IPS DF 19.7 (cell line): ENCODE data around the gene CHERP.

Source experiments
- DNase-seq: peaks from one replicate; pipeline ENCODE4 v3.0.0-alpha.2; 2013; ENCODE audit warnings: low read depth, low spot score

The CHERP gene

GRCh38 chr19:16542910-16543472, 754 bp upstream of the CHERP start:
- DNase-seq = no peak

- DNase-seq = no peak
Observed at GRCh38 chr19:16541526-16542044, 652 bp downstream of the CHERP start.

DNA sequence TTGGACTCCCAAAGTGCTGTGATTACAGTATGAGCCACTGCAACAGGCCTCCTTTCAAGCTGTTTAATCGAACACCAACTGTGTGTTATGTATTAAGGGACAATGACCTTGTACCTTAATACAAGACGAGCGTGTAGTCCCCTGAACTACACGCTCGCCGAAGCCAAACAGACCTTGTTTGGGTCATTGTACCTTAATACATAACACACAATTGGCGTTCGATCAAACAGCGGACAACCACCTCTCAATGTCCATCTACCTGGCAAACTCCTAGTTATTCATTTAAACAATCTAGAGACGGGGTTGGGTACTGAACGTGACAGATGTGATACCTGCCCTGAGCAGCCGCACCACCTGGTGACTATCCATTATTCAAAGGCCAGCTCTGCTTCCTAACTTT, 1.3 kb downstream of the CHERP start:
- DNase-seq = no peak

DNA sequence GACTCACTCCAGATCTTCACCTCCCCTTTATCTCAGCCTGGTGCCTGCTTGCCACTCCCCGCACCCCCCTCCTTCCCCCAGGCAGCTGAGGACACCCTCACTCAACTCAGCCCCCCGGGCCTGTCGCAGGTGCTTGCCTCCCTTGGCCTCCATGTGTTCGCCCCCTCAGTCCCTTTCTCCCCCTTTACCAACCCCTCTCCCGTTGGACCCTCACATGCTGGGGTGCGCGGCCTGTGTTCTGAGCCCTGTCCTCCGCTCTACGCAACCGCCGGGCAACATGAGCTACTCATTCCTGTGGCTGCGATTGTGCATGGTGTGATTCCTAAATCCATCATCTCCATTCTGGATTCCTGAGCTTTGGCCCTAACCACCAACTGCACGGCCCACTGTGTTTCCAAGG, 5.1 kb downstream of the CHERP start:
- DNase-seq = no peak

GRCh38 chr19:16536130-16536529, 6.1 kb downstream of the CHERP start:
- no peak for DNase-seq

DNA sequence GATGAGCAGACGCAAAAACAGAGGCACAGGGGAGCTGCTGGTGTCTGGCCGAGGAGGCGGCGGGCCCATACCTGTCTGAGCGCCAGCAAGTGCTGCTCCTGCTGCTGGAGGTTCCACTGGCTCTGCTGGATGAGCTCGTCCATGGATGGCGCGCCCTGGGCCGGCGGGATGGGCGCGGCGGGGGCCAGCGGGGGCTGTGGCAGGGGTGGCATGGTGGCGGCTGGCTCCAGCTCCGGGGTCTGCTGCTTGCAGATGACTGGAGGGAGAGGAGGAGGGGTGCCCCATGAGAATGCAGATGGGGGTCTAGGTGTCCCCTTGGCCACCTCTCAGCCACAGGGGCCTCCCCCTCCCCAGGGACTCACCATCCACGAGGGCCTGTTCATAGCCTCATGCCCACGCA, 6.9 kb downstream of the CHERP start:
- no peak for DNase-seq

DNA sequence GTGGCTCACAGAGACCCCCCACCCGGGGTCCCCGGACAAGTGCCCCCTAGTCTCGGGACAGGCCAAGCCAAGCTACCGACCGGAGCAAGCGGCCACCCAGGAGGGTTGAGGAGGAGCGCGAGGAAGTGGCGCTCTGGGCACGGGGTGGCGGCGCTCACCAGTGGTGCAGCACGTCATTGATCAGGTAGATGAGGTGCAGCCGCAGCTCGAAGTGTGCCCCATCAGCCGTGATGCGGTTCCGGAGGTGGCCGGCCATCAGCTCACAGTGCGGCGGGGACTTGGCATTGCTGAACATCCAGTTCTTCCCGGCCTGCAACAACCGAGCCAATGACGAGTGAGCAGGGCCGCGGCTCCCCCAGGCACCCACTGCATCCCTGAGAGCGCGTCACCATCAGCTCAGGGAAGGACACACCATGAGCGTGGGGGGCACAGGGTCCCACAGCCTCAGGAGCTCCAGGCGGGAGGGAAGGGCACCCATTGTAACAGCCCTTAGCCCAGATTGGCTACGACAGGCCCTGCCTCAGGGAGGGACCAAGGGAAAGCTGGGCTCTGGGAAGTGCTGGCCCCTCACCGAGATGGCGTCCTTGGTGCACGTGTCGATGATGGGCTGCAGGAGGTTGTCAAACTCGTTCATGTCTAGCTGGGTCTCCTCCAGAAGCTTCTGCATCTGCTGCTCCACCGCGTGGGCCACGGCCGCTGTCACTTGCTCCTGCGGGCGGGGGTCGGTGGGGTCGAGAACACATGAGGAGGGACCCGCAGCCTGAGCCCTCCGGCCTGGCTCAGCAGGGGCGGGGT, 9.6 kb downstream of the CHERP start:
- no peak for DNase-seq

DNA sequence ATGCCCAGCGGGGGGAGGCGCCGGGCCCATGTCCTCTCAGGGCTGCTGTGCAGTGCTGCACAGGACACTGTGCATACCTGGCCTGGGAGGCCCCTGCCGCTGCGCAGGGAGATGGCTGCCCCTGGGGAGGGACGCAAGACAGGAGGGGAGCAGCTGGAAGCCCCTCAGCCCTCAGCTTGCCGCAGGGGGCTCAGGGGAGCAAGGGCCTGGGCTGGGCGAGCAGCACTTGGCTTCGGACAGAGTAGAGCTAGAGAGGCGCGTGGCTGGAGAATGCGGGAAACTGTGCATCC, 10.9 kb downstream of the CHERP start:
- no peak for DNase-seq

DNA sequence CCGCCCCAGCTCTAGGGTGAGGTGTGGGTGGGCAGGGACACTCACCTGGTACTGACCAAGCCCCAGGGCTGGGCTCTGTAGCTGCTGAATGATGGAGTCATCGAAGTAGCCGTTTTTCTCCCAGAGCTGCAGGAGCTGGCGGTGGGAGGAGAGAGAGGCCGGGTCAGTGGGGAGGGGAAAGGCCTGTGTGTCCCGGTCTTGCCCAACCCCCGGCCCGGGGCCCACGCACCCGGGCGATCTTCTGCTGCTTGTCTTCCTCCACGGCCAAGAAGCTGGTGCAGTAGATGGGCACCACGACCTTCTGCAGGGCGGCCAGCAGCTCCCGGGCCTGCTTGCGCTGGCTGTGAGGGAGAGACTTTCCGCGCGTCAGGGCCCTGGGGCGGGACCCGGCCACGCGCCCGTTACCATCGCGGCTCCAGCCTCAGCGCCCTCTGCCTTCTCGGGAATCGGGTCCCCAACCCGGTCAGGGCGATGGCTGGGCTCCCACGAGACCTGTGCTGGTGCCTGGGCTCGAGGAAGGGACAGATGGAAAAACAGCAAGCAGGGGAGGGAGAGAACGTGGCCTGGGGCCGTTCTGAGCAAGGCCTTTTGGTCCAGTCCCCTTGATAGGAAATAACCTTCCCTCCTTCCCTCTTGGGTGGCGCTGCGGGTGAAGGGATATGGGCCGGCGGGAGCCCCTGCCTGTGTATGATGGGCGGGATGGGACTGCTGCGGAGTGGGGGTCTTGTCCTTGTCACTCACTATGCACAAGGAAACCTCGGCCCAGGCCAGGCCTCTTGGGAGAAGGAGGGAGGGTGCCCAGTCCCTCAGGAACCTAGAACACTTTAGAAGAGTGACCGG, 11.5 kb downstream of the CHERP start:
- no peak for DNase-seq

GRCh38 chr19:16529466-16530144, 12.6 kb downstream of the CHERP start:
- DNase-seq = no peak

GRCh38 chr19:16527971-16528521, 14.2 kb downstream of the CHERP start:
- no peak for DNase-seq

DNA sequence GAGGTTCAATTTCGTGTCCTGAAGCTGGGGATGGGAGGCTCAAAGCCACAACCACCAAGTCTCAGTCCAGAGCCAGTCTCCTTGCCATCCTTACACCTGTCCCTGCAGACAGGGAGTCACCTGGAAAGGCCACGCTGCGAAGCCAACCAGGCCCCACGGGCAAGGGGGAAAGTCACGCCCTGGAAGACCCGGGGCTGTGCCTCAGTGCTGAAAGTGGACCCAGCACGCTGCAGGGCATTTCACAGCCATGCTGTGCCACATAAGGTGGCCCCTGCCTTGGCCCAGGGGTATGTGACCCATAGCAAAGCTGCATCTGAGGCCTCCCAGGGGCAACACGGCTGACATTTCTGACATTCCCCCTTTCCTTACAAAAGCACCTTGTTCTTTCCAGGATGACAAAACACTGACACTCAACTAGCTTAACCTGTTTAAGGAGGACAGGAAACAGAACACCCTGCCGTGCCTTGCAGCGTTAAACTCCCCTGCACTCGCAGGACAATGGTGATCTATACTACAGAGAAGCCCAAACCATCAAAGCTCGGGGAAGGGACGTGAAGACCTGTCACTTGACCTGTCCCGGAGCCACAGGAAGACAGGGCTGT, 14.8 kb downstream of the CHERP start:
- DNase-seq = no peak

DNA sequence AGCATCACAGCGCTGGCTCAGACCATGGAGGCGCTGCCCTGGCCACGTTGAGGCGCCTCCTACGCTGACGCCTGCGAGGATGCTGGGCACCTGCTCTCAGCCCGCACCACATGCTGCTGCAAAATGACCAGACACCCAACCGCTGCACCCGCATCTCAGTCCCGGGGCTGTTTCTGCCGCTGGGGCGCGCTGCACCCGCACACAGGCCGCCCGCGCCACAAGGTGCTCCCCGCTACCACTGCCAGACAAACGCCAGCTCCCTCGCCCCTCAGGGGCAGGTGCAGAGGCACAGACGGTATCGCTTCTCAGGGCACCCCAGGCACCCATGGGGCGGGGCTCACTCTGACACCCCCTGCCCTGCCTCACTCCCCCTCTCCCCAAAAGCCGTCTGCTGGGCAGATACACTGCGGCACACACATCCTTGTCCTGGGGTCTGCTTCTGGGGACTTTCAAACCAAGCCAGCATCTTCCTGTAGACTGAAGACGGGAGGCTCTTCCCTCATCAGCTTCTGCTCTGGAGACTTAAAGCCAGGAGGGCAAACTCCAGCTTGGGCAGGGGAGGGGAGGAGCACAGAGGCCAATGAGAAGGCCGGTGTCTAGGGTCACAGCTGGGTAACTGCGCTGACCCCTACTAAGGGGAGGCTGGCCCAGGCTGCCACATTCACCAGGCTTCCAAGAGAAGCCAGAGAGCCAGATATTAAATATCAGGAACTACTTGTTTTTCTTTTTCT, 16.3 kb downstream of the CHERP start:
- no peak for DNase-seq

GRCh38 chr19:16524991-16525734, 17.1 kb downstream of the CHERP start:
- DNase-seq = no peak

DNA sequence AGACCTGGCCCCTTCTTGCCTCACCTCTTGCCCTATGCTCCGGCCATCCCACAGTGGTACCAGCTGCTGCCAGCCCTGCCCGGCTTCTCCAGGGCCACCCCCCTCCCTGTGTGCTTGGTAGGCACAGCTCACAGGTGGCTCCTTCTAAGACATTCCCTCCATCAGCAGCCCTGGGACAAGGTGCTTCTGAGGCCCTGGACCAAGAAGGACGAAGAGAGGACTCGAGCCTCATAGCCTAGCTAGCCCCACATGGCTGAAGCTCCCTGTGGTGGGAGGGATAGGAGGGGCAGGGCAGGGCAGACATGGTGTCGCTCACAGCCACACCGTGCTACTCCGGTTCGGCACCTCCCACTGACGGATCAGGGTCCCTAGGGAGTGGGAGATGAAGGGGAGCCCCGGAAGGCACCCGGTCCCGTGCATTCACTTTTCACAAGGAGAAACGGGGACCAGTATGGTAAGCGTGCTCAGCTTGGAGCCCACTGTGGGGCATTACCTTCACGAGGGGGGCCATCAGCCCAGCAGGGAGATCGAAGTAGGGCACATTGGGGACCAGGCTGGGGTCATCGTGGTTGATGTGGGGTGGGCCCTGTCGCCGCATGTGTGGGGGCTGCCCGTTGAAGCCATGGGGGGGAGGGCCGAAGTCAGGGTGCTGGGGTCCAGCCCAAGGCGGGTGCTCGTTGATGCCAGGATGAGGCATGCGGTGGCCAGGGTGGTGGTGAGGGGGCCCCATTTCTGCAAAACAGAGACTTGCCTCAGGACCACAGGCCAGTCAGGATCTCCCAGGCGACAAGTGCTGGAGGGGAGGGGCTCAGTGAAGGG, 19.5 kb downstream of the CHERP start:
- no peak for DNase-seq

GRCh38 chr19:16521715-16522289, 20.4 kb downstream of the CHERP start:
- no peak for DNase-seq

DNA sequence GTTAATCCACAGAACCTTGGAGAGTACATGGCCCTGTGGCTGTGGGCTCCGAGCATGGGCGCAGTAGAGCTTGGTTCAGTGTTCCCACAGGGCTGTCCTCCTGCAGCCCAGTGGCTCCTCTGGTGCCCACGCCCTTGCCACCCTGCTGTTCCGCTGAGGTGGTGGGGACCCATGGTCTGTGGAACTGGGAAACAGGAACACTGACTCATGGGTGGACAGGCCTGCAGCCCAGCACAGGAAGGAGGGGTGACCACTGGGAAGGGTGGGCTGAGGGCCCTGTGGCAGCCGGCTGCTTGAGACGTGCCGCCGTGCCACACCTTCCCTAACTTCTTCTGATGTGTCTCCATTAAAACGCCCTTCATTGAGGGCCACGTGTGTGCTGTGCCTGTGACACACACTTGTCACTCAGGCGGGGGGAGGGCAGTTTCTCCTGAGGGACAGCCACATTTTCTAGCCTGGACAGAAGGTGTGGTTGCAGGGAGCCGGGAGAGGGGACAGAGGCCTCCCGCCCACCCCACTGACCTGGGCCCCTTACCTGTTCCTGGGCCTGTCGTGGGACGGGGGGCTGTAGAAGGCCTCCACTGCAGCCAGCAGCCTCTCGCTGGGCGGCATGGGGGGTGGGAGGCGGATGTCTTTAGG, 21.1 kb downstream of the CHERP start:
- no peak for DNase-seq
